HG03159 (cell line): ENCODE measurements around the gene STIP1.

Source experiments
- ATAC-seq: cut with Tn5 transposase; IDR thresholded peaks from one replicate; pipeline ENCODE4 v1.9.1; 2021; ENCODE audit warnings: mild to moderate bottlenecking, moderate library complexity; ENCODE audit not compliant: unreplicated experiment

STIP1 gene

DNA sequence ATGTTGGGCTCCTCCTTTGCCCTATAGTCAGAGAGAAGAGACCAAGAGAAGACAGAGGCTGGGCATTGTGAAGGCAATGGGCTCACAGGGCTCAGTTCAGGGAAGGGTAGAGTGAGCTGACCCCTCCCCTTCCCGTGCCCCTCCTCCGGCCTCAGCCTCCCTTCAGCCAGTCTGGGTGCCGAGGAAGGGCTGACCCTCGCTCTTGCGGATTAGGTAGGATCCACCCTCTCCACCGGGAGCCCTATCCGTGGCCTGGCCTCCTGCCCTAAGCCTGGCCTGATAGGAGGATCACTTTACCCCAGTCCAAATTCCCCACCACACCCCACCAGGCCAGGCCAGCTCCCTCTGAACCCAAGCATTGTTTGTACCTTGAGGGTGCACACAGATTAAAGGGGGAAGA, 62.6 kb downstream of the STIP1 start:
- ATAC-seq, result no peak

DNA sequence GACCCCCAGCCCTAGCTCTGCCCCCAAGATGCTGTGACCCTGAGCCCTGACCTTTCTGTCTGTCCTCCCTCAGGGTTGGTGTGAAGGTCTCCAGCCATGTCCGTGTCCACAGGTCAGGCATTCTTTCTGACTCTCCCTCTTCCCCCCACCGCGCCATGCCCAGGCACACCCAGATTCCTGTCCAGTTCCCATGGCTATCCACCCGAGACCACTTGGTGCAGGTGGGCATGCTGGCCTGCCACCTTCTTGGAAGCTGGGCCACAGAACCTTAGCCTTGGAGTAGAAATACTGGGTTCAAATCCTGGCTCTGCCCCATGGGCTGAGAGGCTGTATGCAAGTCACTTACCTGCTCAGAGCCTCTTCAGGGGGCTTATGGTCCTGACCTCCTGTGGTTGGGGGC, 63.1 kb downstream of the STIP1 start:
- ATAC-seq, result no peak

DNA sequence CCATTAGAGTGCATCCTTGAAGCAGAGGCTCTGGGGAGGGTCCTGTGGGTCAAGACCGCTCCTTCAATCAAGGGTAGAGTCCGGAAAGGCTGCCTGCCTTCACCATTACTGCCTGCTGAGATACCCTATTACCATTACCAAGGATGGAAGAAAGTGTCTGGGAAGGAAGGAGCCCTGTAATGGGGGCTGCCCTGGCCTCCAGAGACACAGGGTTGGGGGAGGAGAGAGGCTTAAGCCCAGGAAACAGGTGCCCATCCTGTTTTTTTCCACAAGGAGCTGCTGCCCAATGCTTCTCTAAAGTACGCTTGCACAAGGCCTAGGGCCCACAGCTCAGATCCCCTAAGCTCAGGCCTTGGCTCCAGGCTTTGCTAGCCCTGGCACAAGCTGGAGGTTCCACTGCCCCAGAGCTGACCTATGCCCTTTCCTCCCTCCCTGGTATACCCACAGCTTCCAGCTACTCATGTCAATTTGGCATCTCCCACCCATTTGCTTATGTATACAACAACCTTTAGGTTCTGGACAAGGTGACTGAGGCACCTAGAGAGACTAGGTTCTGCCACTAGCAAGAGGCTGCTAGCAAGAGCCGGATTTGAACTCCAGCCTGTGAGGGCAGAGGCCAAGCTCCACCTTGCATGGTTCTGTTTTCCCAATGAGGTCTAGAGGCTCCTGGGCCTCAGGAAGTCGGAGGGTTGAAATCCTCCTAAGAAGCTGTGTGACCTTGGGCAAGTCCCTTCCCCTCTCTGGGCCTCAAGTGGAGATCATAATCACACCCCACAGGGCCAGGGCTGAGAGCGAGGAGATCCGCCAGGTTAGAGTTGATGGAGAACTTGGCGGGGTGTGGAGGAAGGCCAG, 63.8 kb downstream of the STIP1 start:
- ATAC-seq, result no peak

DNA sequence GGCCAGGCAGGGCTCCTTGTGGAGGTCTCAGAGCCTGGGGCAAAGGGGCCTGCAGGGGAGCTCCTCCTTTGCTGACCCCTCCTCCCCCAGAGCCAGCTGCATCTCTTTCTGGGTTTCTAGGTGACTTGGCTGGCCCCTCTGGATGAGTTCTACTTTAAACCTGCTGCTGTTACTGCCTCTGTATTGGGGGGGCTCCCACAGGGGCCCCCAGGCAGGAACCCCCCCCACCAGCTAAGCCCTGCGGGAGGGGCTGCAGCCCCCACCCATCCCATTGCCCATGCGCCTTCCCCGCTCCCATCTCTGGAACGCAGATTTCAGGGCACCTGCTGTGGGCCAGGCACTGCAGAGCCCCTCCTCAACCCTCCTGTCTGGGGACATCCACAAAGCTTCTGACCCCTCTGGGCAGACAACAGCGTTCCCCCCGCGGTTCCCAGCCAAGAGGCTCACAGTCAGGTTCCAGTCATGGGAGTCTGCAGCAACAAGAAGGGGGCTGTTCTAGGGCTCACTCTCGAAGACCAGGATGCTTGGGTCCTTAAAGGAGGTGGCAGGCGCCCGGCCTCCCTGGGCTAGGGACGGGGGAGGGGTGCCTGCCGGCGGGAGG, 64.5 kb downstream of the STIP1 start:
- ATAC-seq, result no peak

DNA sequence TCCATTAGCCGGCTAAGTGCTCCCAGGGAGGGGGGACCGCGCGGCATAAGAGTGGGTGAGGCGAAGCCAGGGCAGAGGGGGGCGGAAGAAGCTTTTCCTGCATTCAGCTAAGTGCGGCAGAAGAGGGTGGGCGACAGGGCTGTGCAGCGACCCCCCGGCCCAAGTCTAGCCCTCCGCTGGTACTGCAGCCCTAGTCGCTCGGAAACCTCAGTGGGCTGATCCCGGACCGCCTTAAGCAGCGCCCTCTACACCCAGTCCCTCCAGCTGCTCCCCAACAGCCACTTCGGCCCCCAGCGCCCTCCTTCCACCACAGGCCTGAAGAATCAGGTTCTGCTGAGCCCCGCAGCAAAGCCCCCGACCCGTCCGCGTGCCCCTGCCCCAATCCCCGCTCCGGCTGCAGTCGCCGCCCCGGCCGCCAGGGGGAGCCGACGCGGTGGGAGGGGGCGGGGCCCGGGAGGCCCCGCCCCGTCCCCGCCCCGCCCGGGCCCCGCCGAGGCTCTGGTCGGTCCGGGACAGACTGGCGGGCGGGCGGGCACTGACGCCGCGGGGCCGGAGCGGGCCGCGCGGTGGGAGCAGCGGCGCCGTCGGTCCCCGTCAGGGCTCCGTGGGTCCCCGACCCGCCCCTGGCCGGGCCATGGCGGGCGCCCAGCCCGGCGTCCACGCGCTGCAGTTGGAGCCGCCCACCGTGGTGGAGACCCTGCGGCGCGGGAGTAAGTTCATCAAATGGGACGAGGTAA, 65.2 kb downstream of the STIP1 start, which contains the start of gene PLCB3:
Gene PLCB3 (plus strand): TSS at position 515 of the 737 bp plus-strand sequence. CDS start 120 bp downstream, at position 635.
- ATAC-seq, result peak; percentile 37

DNA sequence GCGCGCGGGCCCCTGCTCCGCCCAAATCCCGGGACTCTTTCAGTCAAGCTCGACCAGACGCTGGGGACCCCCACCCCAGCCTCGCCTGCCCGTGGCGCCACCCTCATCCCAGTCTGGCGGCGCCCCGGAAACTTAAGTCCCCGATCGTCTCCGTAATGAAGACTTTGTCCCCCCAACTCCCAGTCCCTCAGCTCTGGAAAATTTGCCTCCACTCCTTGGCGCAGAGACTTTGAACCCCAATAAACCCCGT, 65.7 kb downstream of the STIP1 start:
- ATAC-seq, result no peak

DNA sequence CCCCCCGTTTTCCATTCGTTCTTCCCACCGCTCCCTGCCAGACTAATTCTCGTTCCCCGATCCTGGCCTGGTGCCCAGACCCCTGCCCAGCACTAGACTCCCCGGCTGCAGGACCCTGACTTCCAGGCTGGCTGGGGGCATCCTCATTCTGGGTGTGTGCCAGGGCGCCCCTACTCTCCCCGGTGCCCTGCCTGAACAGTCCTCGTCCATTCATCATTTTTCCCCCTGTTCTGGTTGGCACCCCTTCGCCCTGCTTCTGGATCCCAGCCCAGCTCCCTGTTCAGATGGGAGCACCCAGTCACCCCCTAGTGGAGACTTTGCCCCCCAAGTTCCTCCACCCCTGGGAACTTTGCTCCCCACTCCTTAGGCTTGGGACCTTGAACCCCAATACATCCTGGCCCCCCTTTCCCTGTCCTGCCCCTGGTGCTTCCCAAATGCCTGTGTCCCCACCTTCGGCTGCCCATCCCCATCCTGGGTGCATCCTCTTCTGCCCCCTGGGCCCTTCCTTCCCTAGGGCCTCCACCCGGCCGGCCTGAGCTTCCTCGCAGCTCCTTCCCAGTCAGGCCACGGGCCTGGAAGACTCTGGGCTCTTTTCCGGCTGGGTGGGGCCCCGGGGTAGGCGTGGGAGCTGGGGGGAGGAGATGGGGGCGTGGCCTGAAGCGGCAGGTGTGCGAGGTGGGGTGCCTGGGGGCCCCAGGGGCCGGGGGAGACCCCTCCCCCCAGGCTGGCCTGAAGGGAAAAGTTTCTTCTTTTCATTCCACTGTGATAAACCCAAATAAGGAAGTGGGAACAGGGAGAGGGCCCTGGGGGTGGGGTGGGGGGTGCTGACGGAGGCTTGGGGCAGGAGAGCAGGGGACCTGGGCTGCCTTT, 66.3 kb downstream of the STIP1 start:
- no peak for ATAC-seq

DNA sequence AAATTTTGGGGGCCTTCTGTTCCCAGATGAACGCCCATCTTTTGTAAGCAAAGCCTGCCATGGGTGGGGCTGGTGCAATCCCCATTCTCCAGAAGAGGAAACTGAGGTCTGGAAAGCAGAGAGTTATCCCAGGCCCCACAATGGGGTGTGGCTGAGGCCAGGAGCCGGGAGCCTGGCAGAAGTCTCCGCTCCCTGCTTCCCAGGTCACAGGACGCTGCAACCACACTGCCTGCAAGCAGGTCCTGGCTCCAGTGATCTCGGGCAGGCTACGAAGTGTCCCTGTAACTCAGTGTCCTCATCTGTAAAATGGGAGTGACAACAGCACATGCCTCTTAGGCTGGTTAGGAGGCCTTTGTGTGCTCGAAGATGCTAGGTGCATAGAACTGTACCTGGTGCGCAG, 67.1 kb downstream of the STIP1 start:
- ATAC-seq, result no peak

DNA sequence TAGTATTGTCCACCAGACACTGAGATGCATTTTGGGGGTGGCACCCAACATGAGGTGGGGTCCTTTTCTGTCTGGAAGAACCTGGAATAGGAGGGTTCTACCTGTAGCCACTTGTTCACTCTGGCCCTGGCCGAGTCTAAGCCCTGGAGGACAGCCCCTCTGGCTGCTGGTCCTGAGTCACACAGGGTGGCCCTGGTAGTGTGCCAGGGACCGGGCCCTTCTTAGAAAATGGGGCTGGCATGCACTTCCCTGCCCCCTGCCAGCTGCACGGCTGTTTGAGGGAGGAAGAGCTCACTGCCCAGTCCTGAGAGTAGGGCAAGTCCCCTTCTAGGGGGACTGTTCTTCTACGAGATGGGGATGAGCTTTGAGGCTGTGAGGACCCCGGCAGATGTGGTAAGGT, 67.5 kb downstream of the STIP1 start:
- ATAC-seq, result no peak
